Stomach (tissue), 4 donors: ENCODE data around the gene COL18A1.

Experiments
- CTCF ChIP-seq, 7 experiments: fragments of 450-650 bp in 4 of 7; fragments of 200-600 bp in 3 of 7; sonication (generic) in 3 of 7; IDR thresholded peaks; one replicate each; pipeline ENCODE4 v1.5.1; 2016 to 2019; ENCODE audit warnings: antibody characterized with exemption in 7 of 7, control low read depth in 2 of 7, mild to moderate bottlenecking in 1 of 7
- EP300 ChIP-seq: sonication (generic); formaldehyde crosslinking; IDR thresholded peaks from one replicate; pipeline ENCODE4 v1.6.1; 2017; ENCODE audit warnings: antibody characterized with exemption
- POLR2AphosphoS5 ChIP-seq, 3 donors: sonication (generic); formaldehyde crosslinking; IDR thresholded peaks; one replicate each; pipeline ENCODE4 v1.6.1; 2016; ENCODE audit warnings: antibody characterized with exemption in 3 of 3

GRCh38 chr21:45405819-45406762, 1.1 kb downstream of the COL18A1 start:
- TF ChIP-seq CTCF (IDR thresholded peaks at IDR 0.05) (no peak), EP300 (no peak), POLR2AphosphoS5 (IDR thresholded peaks at IDR 0.05) (no peak)
